ENCODE data around the gene KRT16.

KRT16 gene

DNA sequence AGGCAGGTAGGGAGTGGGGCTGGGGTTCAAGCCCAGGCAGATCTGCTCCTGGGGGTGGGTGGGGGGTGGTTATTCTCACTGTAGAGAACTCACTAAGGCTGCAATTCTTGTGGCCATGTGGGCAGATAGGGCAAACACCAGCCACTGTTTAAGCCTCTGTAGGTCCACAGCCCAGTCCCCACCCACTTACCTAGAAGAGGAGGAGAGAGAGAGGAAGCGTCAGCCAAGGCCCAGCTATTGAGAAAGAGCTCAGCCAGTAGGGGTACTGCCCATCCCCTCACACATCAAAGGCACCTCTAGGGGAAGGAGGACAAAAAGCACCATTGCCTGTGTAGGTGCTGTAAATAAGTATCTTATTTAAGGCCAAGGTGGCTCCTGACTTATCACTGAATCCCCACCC, 12.9 kb downstream of the KRT16 start:
- TF ChIP-seq, protein P1, sequence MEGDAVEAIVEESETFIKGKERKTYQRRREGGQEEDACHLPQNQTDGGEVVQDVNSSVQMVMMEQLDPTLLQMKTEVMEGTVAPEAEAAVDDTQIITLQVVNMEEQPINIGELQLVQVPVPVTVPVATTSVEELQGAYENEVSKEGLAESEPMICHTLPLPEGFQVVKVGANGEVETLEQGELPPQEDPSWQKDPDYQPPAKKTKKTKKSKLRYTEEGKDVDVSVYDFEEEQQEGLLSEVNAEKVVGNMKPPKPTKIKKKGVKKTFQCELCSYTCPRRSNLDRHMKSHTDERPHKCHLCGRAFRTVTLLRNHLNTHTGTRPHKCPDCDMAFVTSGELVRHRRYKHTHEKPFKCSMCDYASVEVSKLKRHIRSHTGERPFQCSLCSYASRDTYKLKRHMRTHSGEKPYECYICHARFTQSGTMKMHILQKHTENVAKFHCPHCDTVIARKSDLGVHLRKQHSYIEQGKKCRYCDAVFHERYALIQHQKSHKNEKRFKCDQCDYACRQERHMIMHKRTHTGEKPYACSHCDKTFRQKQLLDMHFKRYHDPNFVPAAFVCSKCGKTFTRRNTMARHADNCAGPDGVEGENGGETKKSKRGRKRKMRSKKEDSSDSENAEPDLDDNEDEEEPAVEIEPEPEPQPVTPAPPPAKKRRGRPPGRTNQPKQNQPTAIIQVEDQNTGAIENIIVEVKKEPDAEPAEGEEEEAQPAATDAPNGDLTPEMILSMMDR (IDR thresholded peaks at IDR 0.05; ENCODE audit: low read depth, low read length), result no peak
- no peak overlapping the region for H3K4me3 ChIP-seq (ENCODE audit: low read depth, low read length)
- no peak for DNase-seq (ENCODE audit: low read depth, low spot score)
- in situ Hi-C loops (cut with HindIII; ENCODE audit: low sequenced_read_pairs), result no loop called here

DNA sequence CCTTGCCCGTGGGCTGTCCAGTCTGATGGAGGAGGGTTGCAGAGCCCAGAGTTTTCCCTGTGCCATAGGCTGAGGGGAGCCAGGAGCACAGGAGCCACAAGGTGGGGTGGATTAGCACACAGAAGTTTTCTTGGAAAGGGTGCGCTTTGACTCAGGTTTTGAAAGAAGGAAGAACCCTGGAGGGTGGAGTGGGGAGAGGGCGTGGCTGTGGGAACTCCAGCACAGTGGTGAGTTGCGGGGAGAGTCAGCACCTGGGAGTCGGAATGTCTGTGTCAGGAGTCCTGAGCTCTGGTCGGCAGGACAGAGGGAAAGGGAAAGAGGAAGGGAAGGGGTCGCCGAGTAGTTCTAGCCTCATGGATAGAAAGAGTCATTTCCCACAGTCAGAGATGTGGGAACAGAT, 17.0 kb downstream of the KRT16 start:
- DNase-seq (ENCODE audit: low read depth, low spot score), result no peak
- TF ChIP-seq, protein P1 (IDR thresholded peaks at IDR 0.05; ENCODE audit: low read depth, low read length), result no peak
- in situ Hi-C loops (cut with HindIII; ENCODE audit: low sequenced_read_pairs), result no loop called here
- H3K4me3 ChIP-seq (ENCODE audit: low read depth, low read length), result no peak overlapping the region

DNA sequence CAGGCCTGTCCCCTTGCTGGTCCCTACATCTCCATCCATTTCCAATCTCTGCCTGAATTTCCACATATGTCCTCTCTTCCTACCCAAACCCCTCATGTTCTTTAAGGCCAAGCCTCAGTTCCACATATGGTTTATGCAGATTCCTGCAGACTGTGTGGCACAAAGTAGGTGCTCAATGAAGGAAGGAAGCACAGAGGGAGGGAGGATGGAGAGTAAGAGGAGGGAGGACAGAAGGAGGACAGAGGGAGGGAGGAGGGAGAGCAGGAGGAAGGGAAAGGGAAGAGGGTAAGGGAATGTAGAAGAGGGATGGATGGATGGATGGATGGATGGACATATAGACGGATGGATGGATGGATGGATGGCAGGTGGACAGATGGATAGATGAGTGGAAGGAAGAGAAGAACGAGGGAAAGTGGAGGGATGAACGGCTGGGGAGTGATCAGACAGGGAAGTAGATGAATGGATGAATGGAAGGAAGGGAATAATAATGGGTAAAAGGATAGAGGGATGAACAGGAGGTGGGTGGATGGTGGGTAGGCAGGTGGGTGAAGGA, 18.1 kb downstream of the KRT16 start:
- no peak for DNase-seq (ENCODE audit: low read depth, low spot score)
- in situ Hi-C loops (cut with HindIII; ENCODE audit: low sequenced_read_pairs), result no loop called here
- TF ChIP-seq, protein P1 (IDR thresholded peaks at IDR 0.05; ENCODE audit: low read depth, low read length), result no peak
- no peak overlapping the region for H3K4me3 ChIP-seq (ENCODE audit: low read depth, low read length)

DNA sequence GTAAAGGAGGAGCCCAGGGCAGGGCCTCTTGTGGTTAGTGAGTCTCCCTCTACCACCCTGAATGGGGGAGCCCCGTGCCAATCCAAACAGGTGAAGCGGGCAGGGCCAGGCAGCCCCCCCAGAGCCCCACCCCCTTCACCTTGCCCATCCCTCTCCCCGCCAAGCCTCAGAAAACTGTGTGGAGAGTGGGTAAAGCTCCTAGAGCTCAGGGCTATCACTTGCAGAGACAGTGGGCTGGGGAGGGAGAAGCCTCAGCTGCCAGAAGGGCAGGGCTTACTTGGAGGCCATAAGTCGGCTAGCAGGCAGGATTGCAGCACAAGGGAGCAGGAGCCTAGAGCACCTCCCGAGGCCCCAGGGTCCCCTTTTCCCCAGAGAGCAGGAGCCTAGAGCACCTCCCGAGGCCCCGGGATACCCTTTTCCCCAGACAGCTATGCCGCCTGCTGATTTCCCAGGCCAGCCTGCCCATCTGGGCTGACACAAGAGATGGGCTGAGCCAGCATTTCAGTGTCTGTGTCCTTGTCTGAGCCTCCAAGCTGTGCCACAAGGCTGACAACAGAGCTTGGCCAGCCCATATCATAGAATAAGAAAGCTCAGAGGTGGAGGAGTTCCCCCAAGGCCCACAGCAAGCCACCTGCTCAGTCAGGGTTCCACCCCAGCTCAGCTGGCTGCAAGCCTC, 19.1 kb downstream of the KRT16 start:
- in situ Hi-C loops (cut with HindIII; ENCODE audit: low sequenced_read_pairs), result no loop called here
- no peak overlapping the region for H3K4me3 ChIP-seq (ENCODE audit: low read depth, low read length)
- DNase-seq (ENCODE audit: low read depth, low spot score), result no peak
- TF ChIP-seq, protein P1 (IDR thresholded peaks at IDR 0.05; ENCODE audit: low read depth, low read length), result no peak

DNA sequence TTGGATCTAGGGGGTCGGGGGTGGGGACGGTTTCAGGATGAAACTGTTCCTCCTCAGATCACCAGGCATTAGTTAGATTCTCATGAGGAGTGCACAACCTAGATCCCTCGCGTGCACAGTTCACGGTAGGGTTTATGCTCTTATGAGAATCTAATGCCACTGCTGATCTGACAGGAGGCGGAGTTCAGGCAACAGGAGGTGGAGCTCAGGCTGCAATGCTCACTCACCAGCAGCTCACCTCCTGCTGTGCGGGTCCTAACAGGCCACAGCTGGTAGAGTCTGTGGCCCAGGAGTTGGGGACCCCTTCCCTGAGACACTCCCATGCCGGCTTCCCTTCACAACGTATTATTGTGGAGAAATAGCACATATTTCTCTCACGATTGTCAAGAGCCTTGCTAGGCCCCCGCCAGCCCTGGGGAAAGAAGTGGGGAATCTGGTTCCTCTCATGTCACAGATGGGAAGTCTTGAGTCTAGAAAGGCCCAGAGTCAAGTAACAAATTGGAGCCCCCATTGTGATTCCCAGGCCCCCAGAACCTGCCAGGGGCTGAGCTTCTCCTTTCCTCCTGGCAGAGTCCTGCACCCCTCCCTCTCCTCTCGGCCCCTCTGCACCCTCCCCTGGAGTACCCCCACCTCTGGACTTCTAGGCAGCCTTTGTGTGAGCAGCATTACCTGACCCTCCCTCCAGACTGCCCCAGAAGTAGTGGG, 19.8 kb downstream of the KRT16 start:
- no peak overlapping the region for H3K4me3 ChIP-seq (ENCODE audit: low read depth, low read length)
- no peak for DNase-seq (ENCODE audit: low read depth, low spot score)
- in situ Hi-C loops (cut with HindIII; ENCODE audit: low sequenced_read_pairs), result no loop called here
- TF ChIP-seq, protein P1 (IDR thresholded peaks at IDR 0.05; ENCODE audit: low read depth, low read length), result no peak

DNA sequence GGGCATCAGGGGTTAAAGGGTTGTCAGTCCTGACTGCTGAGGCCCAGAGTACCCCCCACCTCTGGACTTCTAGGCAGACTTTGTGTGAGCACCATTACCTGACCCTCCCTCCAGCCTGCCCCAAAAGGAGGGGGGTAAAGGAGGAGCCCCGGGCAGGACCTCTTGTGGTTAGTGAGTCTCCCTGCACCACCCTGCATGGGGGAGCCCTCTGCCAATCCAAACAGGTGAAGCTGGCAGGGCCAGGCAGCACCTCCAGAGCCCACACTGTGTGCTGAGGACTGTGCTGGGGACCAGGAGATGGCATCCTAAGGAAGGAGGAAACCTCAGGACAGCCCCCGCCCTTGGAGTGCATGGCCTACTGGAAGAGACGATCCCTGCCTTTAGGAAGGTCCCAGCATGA, 23.3 kb downstream of the KRT16 start:
- no peak overlapping the region for H3K4me3 ChIP-seq (ENCODE audit: low read depth, low read length)
- in situ Hi-C loops (cut with HindIII; ENCODE audit: low sequenced_read_pairs), result no loop called here
- no peak for DNase-seq (ENCODE audit: low read depth, low spot score)
- TF ChIP-seq, protein P1 (IDR thresholded peaks at IDR 0.05; ENCODE audit: low read depth, low read length), result no peak
